ENCODE results near the gene USP13. TPM values are rescaled to one million over a fixed set of nuclear protein-coding genes. Genes with fewer than 3 reads are reported as not detected.
"Not testable (repeated sequence)": the region's sequence is repeated elsewhere in the genome, so short reads cannot be mapped to it uniquely, and the experiment has no call there.

USP13 gene
- total RNA-seq, 2 experiments from 2014 or later: 4.3 to 4.8 TPM

GRCh38 chr3:179772297-179772696, 119.5 kb downstream of the USP13 start:
- H3K27me3 ChIP-seq (ENCODE audit: control insufficient read depth in 1 of 2, insufficient read depth in 2 of 2, low read length in 2 of 2): no peaks in the 10 kb centered on the region
- POLR2A ChIA-PET: no interaction called here
- Mint-ChIP-seq H3K27ac (no peak overlapping the region), H3K9me3 (peaks cover 2% of the 10 kb centered on the region), H3K4me3 (no peak overlapping the region), H3K27me3 (no peaks in the 10 kb centered on the region), H3K4me1 (ENCODE audit: low read depth) (no peaks in the 10 kb centered on the region), H3K36me3 (ENCODE audit: low read depth) (peaks cover 59% of the 10 kb centered on the region)
- TF ChIP-seq CTCF (IDR thresholded peaks at IDR 0.05): no peak
- H3K9me3 ChIP-seq (ENCODE audit: control insufficient read depth in 1 of 2, insufficient read depth in 1 of 2, low read length in 2 of 2): peaks cover 0 to 9% of the 10 kb centered on the region in 2 experiments
- H3K4me3 ChIP-seq (ENCODE audit: low read length): no peak overlapping the region
- H3K36me3 ChIP-seq (ENCODE audit: insufficient read depth, low read length): peaks cover 6% of the 10 kb centered on the region
- DNase-seq (no peak), ATAC-seq (ENCODE audit: poor library complexity) (no peak)
- CTCF ChIA-PET: interaction anchor here (0.9 kb wide), 1 partner anchor 15 kb away, joined by 3 read pairs; no protein-coding TSS in a partner anchor
- intact Hi-C loops (cut with DNase I, micrococcal nuclease): no loop called here
- H3K4me1 ChIP-seq (ENCODE audit: insufficient read depth, low read length): no peaks in the 10 kb centered on the region
- no peak overlapping the region for H3K27ac ChIP-seq (ENCODE audit: low read depth in 1 of 2, low read length in 2 of 2)

DNA sequence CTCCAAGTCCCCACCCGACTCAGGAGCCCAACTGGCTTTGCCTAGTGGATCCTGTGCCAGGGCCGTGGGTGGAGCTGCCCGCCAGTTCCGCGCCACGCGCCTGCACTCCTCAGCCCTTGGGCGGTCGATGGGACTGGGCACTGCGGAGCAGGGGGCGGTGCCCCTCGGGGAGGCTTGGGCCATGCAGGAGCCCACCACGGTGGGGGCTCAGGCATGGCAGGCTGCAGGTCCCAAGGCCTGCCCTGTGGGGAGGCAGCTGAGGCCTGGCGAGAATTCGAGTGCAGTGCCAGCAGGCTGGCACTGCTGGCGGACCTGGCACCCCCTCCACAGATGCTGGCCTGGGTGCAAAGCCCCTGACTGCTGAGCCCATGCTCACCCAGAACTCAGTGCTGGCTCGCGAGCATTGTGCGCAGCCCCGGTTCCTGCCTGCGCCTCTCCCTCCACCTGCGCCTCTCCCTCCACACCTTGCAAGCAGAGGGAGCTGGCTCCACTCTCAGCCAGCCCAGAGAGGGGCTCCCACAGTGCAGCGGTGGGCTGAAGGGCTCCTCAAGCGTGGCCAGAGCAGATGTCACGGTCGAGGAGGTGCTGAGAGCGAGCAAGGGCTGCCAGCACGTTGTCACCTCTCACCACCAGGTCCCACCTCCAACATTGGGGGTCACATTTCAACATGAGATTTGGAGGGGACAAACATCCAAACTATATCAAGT, 122.7 kb downstream of the USP13 start:
- peaks cover 5% of the 10 kb centered on the region for H3K9me3 Mint-ChIP-seq
- no peak for TF ChIP-seq CTCF (IDR thresholded peaks at IDR 0.05)
- Histone ChIP-seq H3K4me1 (ENCODE audit: insufficient read depth, low read length) (no peaks in the 10 kb centered on the region), H3K27me3 (ENCODE audit: control insufficient read depth in 1 of 2, insufficient read depth in 2 of 2, low read length in 2 of 2) (no peaks in the 10 kb centered on the region), H3K36me3 (ENCODE audit: insufficient read depth, low read length) (peaks cover 6% of the 10 kb centered on the region), H3K4me3 (ENCODE audit: low read length) (no peak overlapping the region), H3K9me3 (ENCODE audit: control insufficient read depth in 1 of 2, insufficient read depth in 1 of 2, low read length in 2 of 2) (peaks cover 0 to 9% of the 10 kb centered on the region in 2 experiments), H3K27ac (ENCODE audit: low read depth in 1 of 2, low read length in 2 of 2) (no peak overlapping the region)
- no peak overlapping the region for H3K4me3 Mint-ChIP-seq
- POLR2A ChIA-PET: no interaction called here
- no peaks in the 10 kb centered on the region for H3K4me1 Mint-ChIP-seq (ENCODE audit: low read depth)
- no peak overlapping the region for H3K27ac Mint-ChIP-seq
- DNase-seq (no peak), ATAC-seq (ENCODE audit: poor library complexity) (no peak)
- CTCF ChIA-PET: no interaction called here
- intact Hi-C loops (cut with DNase I, micrococcal nuclease): no loop called here
- H3K36me3 Mint-ChIP-seq (ENCODE audit: low read depth): peaks cover 75% of the 10 kb centered on the region
- no peaks in the 10 kb centered on the region for H3K27me3 Mint-ChIP-seq

DNA sequence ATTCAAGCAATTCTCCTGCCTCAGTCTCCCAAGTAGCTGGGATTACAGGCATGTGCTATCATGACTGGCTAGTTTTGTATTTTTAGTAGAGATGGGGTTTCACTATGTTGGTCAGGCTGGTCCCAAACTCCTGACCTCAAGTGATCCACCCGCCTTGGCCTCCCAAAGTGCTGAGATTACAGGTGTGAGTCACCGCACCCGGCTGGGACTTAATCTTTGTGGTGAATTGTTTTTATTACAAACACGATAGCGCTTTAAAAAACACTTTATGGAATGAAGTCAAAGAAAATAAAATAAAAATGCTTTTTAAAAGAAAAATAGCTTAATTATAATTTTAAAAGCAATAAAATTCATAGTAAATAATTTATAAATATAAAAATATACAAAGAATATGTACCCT, 130.0 kb downstream of the USP13 start:
- POLR2A ChIA-PET; DNase-seq; H3K27me3 Mint-ChIP-seq; intact Hi-C loops (cut with DNase I, micrococcal nuclease); H3K4me3 Mint-ChIP-seq; H3K4me1 Mint-ChIP-seq (ENCODE audit: low read depth); H3K27ac ChIP-seq (ENCODE audit: low read depth in 1 of 2, low read length in 2 of 2); H3K9me3 Mint-ChIP-seq; H3K36me3 ChIP-seq (ENCODE audit: insufficient read depth, low read length); ATAC-seq (ENCODE audit: poor library complexity); H3K27me3 ChIP-seq (ENCODE audit: control insufficient read depth in 1 of 2, insufficient read depth in 2 of 2, low read length in 2 of 2); H3K27ac Mint-ChIP-seq; H3K9me3 ChIP-seq (ENCODE audit: control insufficient read depth in 1 of 2, insufficient read depth in 1 of 2, low read length in 2 of 2); H3K4me1 ChIP-seq (ENCODE audit: insufficient read depth, low read length); H3K4me3 ChIP-seq (ENCODE audit: low read length): not testable (repeated sequence)
- CTCF ChIA-PET: interaction anchor here (1.6 kb wide), 1 partner anchor 9 kb away, joined by 3 read pairs; no protein-coding TSS in a partner anchor
- H3K36me3 Mint-ChIP-seq (ENCODE audit: low read depth): peaks cover 63% of the 10 kb centered on the region

- peaks cover 2% of the 10 kb centered on the region for H3K9me3 Mint-ChIP-seq
- H3K4me3 Mint-ChIP-seq: no peak overlapping the region
- Histone ChIP-seq H3K9me3 (ENCODE audit: control insufficient read depth in 1 of 2, insufficient read depth in 1 of 2, low read length in 2 of 2) (no peaks in the 10 kb centered on the region), H3K4me3 (ENCODE audit: low read length) (no peak overlapping the region), H3K27me3 (ENCODE audit: control insufficient read depth in 1 of 2, insufficient read depth in 2 of 2, low read length in 2 of 2) (no peaks in the 10 kb centered on the region), H3K27ac (ENCODE audit: low read depth in 1 of 2, low read length in 2 of 2) (no peak overlapping the region), H3K4me1 (ENCODE audit: insufficient read depth, low read length) (no peaks in the 10 kb centered on the region), H3K36me3 (ENCODE audit: insufficient read depth, low read length) (no peaks in the 10 kb centered on the region)
- DNase-seq: no peak
- intact Hi-C loops (cut with DNase I, micrococcal nuclease): no loop called here
- CTCF ChIA-PET: no interaction called here
- no peak overlapping the region for H3K27ac Mint-ChIP-seq
- no peak for ATAC-seq (ENCODE audit: poor library complexity)
- H3K4me1 Mint-ChIP-seq (ENCODE audit: low read depth): no peaks in the 10 kb centered on the region
- H3K27me3 Mint-ChIP-seq: no peaks in the 10 kb centered on the region
- TF ChIP-seq CTCF (IDR thresholded peaks at IDR 0.05): no peak
- POLR2A ChIA-PET: no interaction called here
- H3K36me3 Mint-ChIP-seq (ENCODE audit: low read depth): peaks cover 17% of the 10 kb centered on the region
Measured at GRCh38 chr3:179788996-179789395, 136.2 kb downstream of the USP13 start.

Data from CD4-positive, alpha-beta T cell (primary cell).